C4-2B (cell line): Measurements from ENCODE around the gene NCKIPSD.

Source experiments
- CTCF ChIP-seq: fragments of 450-650 bp; conservative IDR thresholded peaks from 2 replicates; pipeline ENCODE4 v1.5.1; 2017; ENCODE audit warnings: mild to moderate bottlenecking
- ZFX ChIP-seq: fragments of 450-650 bp; IDR thresholded peaks from 2 replicates; pipeline ENCODE4 v1.6.1; 2017

GRCh38 chr3:48647714-48648113, 38.0 kb downstream of the NCKIPSD start:
- TF ChIP-seq CTCF = no peak
- TF ChIP-seq ZFX = no peak
